ENCODE measurements around the gene GRAMD1B. TPM values are rescaled to one million over a fixed set of nuclear protein-coding genes. Genes with fewer than 3 reads are reported as not detected.
"Not testable (repeated sequence)": the region's sequence is repeated elsewhere in the genome, so short reads cannot be mapped to it uniquely, and the experiment has no call there.

GRAMD1B gene
- total RNA-seq, 1 donor from 2014 or later = 0.26 TPM

GRCh38 chr11:123653827-123654565 is 223.9 kb downstream of the GRAMD1B start:
- peaks cover 3% of the 10 kb centered on the region for H3K27me3 ChIP-seq (ENCODE audit: control insufficient read depth, insufficient read depth, low read length)
- FAIRE-seq = no peak
- peak overlapping the region; percentile 51 for H3K4me3 ChIP-seq (ENCODE audit: low read depth, low read length)
- DNase-seq (ENCODE audit: low read depth) = peak; percentile 35
- H3K36me3 ChIP-seq (ENCODE audit: control insufficient read depth, insufficient read depth, low read length) = no peaks in the 10 kb centered on the region
- TF ChIP-seq CTCF (IDR thresholded peaks at IDR 0.05; ENCODE audit: insufficient read depth, low read length, severe bottlenecking) = no peak

GRCh38 chr11:123654566-123655081 is 224.6 kb downstream of the GRAMD1B start, which contains the start of gene SCN3B:
SCN3B (minus strand) TSS chr11:123654624; CDS start chr11:123653801, 823 bp downstream.
- DNase-seq (ENCODE audit: low read depth) = peak; percentile 74
- Histone ChIP-seq H3K27me3 (ENCODE audit: control insufficient read depth, insufficient read depth, low read length) (peaks cover 3% of the 10 kb centered on the region), H3K4me3 (ENCODE audit: low read depth, low read length) (peak within 1 kb of the TSS; percentile 51), H3K36me3 (ENCODE audit: control insufficient read depth, insufficient read depth, low read length) (no peaks in the 10 kb centered on the region)
- no peak for TF ChIP-seq CTCF (IDR thresholded peaks at IDR 0.05; ENCODE audit: insufficient read depth, low read length, severe bottlenecking)
- no peak for FAIRE-seq

- no peak for DNase-seq (ENCODE audit: low read depth)
- Histone ChIP-seq H3K36me3 (ENCODE audit: control insufficient read depth, insufficient read depth, low read length) (no peaks in the 10 kb centered on the region), H3K4me3 (ENCODE audit: low read depth, low read length) (no peak overlapping the region), H3K27me3 (ENCODE audit: control insufficient read depth, insufficient read depth, low read length) (no peaks in the 10 kb centered on the region)
- FAIRE-seq = no peak
- no peak for TF ChIP-seq CTCF (IDR thresholded peaks at IDR 0.05; ENCODE audit: insufficient read depth, low read length, severe bottlenecking)
Observed at GRCh38 chr11:123659311-123659710, 229.2 kb downstream of the GRAMD1B start.

GRCh38 chr11:123659965-123660364 is 229.9 kb downstream of the GRAMD1B start:
- not testable (repeated sequence) for H3K27me3 ChIP-seq (ENCODE audit: control insufficient read depth, insufficient read depth, low read length); H3K36me3 ChIP-seq (ENCODE audit: control insufficient read depth, insufficient read depth, low read length); DNase-seq (ENCODE audit: low read depth); H3K4me3 ChIP-seq (ENCODE audit: low read depth, low read length); FAIRE-seq

- DNase-seq (ENCODE audit: low read depth) (no peak), FAIRE-seq (no peak)
- Histone ChIP-seq H3K36me3 (ENCODE audit: control insufficient read depth, insufficient read depth, low read length) (no peaks in the 10 kb centered on the region), H3K4me3 (ENCODE audit: low read depth, low read length) (no peak overlapping the region), H3K27me3 (ENCODE audit: control insufficient read depth, insufficient read depth, low read length) (no peaks in the 10 kb centered on the region)
- TF ChIP-seq CTCF (IDR thresholded peaks at IDR 0.05; ENCODE audit: insufficient read depth, low read length, severe bottlenecking) = no peak
Observed at GRCh38 chr11:123665306-123665705, 235.2 kb downstream of the GRAMD1B start.

- Histone ChIP-seq H3K4me3 (ENCODE audit: low read depth, low read length) (no peak overlapping the region), H3K27me3 (ENCODE audit: control insufficient read depth, insufficient read depth, low read length) (no peaks in the 10 kb centered on the region), H3K36me3 (ENCODE audit: control insufficient read depth, insufficient read depth, low read length) (no peaks in the 10 kb centered on the region)
- FAIRE-seq (no peak), DNase-seq (ENCODE audit: low read depth) (no peak)
- TF ChIP-seq CTCF (IDR thresholded peaks at IDR 0.05; ENCODE audit: insufficient read depth, low read length, severe bottlenecking) = no peak
Observed at GRCh38 chr11:123670081-123670480, 240.0 kb downstream of the GRAMD1B start.

Data from bronchial epithelial cell (primary cell).